NCI-H2081 treated with DMSO at 0.1 percent for 48 hours (cell line): ENCODE data around the gene AKAP5.

ENCODE experiments used
- DNase-seq: peaks from one replicate; lab custom pipeline; 2025; lab: John Stamatoyannopoulos, UW

The AKAP5 gene

GRCh38 chr14:64461221-64461620, 4.1 kb upstream of the AKAP5 start:
- no peak for DNase-seq

- DNase-seq, result no peak
These were observed 2.1 kb upstream of the AKAP5 start for GRCh38 chr14:64463195-64463594.

- no peak for DNase-seq
These were observed 1.4 kb upstream of the AKAP5 start for GRCh38 chr14:64463873-64464272.

GRCh38 chr14:64464651-64465050, 648 bp upstream of the AKAP5 start:
- no peak for DNase-seq

GRCh38 chr14:64465831-64466554, 694 bp downstream of the AKAP5 start:
- DNase-seq, result no peak

GRCh38 chr14:64467101-64467500, 1.8 kb downstream of the AKAP5 start:
- no peak for DNase-seq

- DNase-seq, result no peak
These were observed 2.3 kb downstream of the AKAP5 start for GRCh38 chr14:64467566-64467965.

- no peak for DNase-seq
These were observed 3.2 kb downstream of the AKAP5 start for GRCh38 chr14:64468451-64468850.

GRCh38 chr14:64474041-64474440, 8.7 kb downstream of the AKAP5 start:
- DNase-seq, result no peak

GRCh38 chr14:64474698-64475097, 9.4 kb downstream of the AKAP5 start:
- DNase-seq, result no peak

- no peak for DNase-seq
These were observed 10.4 kb downstream of the AKAP5 start for GRCh38 chr14:64475585-64476273.

- no peak for DNase-seq
These were observed 11.1 kb downstream of the AKAP5 start for GRCh38 chr14:64476438-64476837.

GRCh38 chr14:64478634-64479250, 13.4 kb downstream of the AKAP5 start:
- no peak for DNase-seq

- DNase-seq, result no peak
These were observed 23.3 kb downstream of the AKAP5 start for GRCh38 chr14:64488590-64489099.

- DNase-seq, result no peak
These were observed 26.3 kb downstream of the AKAP5 start for GRCh38 chr14:64491637-64492036.

GRCh38 chr14:64493455-64493854, 28.2 kb downstream of the AKAP5 start:
- DNase-seq, result no peak

GRCh38 chr14:64495252-64495651, 30.0 kb downstream of the AKAP5 start:
- DNase-seq, result no peak

GRCh38 chr14:64496764-64497163, 31.5 kb downstream of the AKAP5 start:
- no peak for DNase-seq

GRCh38 chr14:64500088-64500487, 34.8 kb downstream of the AKAP5 start:
- DNase-seq, result no peak

GRCh38 chr14:64501411-64502171, 36.3 kb downstream of the AKAP5 start:
- DNase-seq, result no peak

- DNase-seq, result no peak
These were observed 37.2 kb downstream of the AKAP5 start for GRCh38 chr14:64502456-64502855.

- DNase-seq, result no peak
These were observed 37.7 kb downstream of the AKAP5 start for GRCh38 chr14:64502887-64503433.
